Mesenchymal stem cell (in vitro differentiated cells and primary cell): ENCODE measurements around the gene MRPS34.

Experiments used
- DNase-seq: peaks from one replicate; pipeline ENCODE4 v3.0.0-alpha.2; 2013
- H2AFZ ChIP-seq: one replicate; pipeline ENCODE4 v1.6.1; 2013; ENCODE audit warnings: low read depth, mild to moderate bottlenecking, control low read depth, inconsistent platforms, low read length, moderate library complexity
- H2AK5ac ChIP-seq: 2 replicates; pipeline ENCODE4 v1.6.1; 2013; ENCODE audit warnings: low read length, moderate library complexity, mild to moderate bottlenecking, inconsistent platforms; ENCODE audit not compliant: severe bottlenecking
- H2BK120ac ChIP-seq: one replicate; pipeline ENCODE4 v1.6.1; 2013; ENCODE audit warnings: low read depth, mild to moderate bottlenecking, inconsistent platforms, low read length, moderate library complexity
- H2BK12ac ChIP-seq, 2 experiments: one replicate each; pipeline ENCODE4 v1.6.1; 2013; ENCODE audit warnings: inconsistent platforms in 2 of 2, low read length in 2 of 2, mild to moderate bottlenecking in 2 of 2, moderate library complexity in 2 of 2, control low read depth in 1 of 2
- H2BK15ac ChIP-seq: one replicate; pipeline ENCODE4 v1.6.1; 2013; ENCODE audit warnings: mild to moderate bottlenecking, low read depth, inconsistent platforms; ENCODE audit not compliant: poor library complexity, severe bottlenecking
- H2BK5ac ChIP-seq: 2 replicates; pipeline ENCODE4 v1.6.1; 2013; ENCODE audit warnings: low read depth, mild to moderate bottlenecking, low read length, control low read depth, inconsistent platforms; ENCODE audit not compliant: poor library complexity, severe bottlenecking
- H3K14ac ChIP-seq, 2 experiments: one replicate each; pipeline ENCODE4 v1.6.1; 2013; ENCODE audit warnings: inconsistent platforms in 2 of 2, low read length in 2 of 2, control low read depth in 1 of 2, mild to moderate bottlenecking in 1 of 2, moderate library complexity in 1 of 2
- H3K18ac ChIP-seq, 2 experiments: one replicate each; pipeline ENCODE4 v1.6.1; 2013; ENCODE audit warnings: inconsistent platforms in 2 of 2, low read length in 2 of 2, control low read depth in 1 of 2, low read depth in 1 of 2, mild to moderate bottlenecking in 1 of 2
- H3K23ac ChIP-seq, 2 experiments: one replicate each; pipeline ENCODE4 v1.6.1; 2013; ENCODE audit warnings: inconsistent platforms in 2 of 2, low read length in 2 of 2, mild to moderate bottlenecking in 2 of 2, moderate library complexity in 2 of 2, control low read depth in 1 of 2
- H3K27ac ChIP-seq: 2 replicates; pipeline ENCODE4 v1.5.1; 2013; ENCODE audit warnings: mild to moderate bottlenecking, moderate library complexity, low read length, control low read depth, inconsistent platforms; ENCODE audit not compliant: poor library complexity, severe bottlenecking
- H3K27me3 ChIP-seq, 2 experiments: 2 replicates each; pipeline versions ENCODE4 v1.6.1 to v1.7.0; 2013; ENCODE audit warnings: low read length in 2 of 2, mild to moderate bottlenecking in 2 of 2, moderate library complexity in 2 of 2, control low read depth in 1 of 2, inconsistent platforms in 1 of 2; ENCODE audit not compliant: control insufficient read depth in 1 of 2, insufficient read depth in 1 of 2
- H3K36me3 ChIP-seq, 2 experiments: 2 replicates each; pipeline versions ENCODE4 v1.6.1 to v1.7.0; 2013; ENCODE audit warnings: low read length in 2 of 2, control low read depth in 1 of 2, inconsistent platforms in 1 of 2, low read depth in 1 of 2, mild to moderate bottlenecking in 1 of 2; ENCODE audit not compliant: insufficient read depth in 2 of 2, control insufficient read depth in 1 of 2
- H3K4ac ChIP-seq, 2 experiments: one replicate each; pipeline ENCODE4 v1.6.1; 2013; ENCODE audit warnings: inconsistent platforms in 2 of 2, low read length in 2 of 2, mild to moderate bottlenecking in 2 of 2, moderate library complexity in 2 of 2, control low read depth in 1 of 2, low read depth in 1 of 2
- H3K4me1 ChIP-seq: 2 replicates; pipeline ENCODE4 v1.6.1; 2013; ENCODE audit warnings: low read depth, low read length, control low read depth; ENCODE audit not compliant: control insufficient read depth, insufficient read depth
- H3K4me2 ChIP-seq: 2 replicates; pipeline ENCODE4 v1.6.1; 2013; ENCODE audit warnings: low read length, mild to moderate bottlenecking, inconsistent platforms; ENCODE audit not compliant: poor library complexity, severe bottlenecking
- H3K4me3 ChIP-seq, 2 experiments: 2 replicates each; pipeline versions ENCODE4 v1.5.1 to v1.7.0; 2013; ENCODE audit warnings: low read length in 2 of 2, mild to moderate bottlenecking in 2 of 2, control low read depth in 1 of 2, low read depth in 1 of 2; ENCODE audit not compliant: insufficient read depth in 1 of 2
- H3K79me1 ChIP-seq: replicated peaks from 2 replicates; pipeline ENCODE4 v1.6.1; 2013; ENCODE audit warnings: mild to moderate bottlenecking, control low read depth, low read length, inconsistent platforms; ENCODE audit not compliant: poor library complexity, severe bottlenecking
- H3K9ac ChIP-seq: 2 replicates; pipeline ENCODE4 v1.7.0; 2013; ENCODE audit warnings: mild to moderate bottlenecking, low read length, moderate library complexity
- H3K9me3 ChIP-seq: 2 replicates; pipeline ENCODE4 v1.7.0; 2013; ENCODE audit warnings: mild to moderate bottlenecking, low read length; ENCODE audit not compliant: control insufficient read depth
- H4K8ac ChIP-seq: one replicate; pipeline ENCODE4 v1.6.1; 2013; ENCODE audit warnings: inconsistent platforms, mild to moderate bottlenecking, low read length, moderate library complexity
- H4K91ac ChIP-seq: one replicate; pipeline ENCODE4 v1.6.1; 2013; ENCODE audit warnings: mild to moderate bottlenecking, low read length, inconsistent platforms
- WGBS: methylation state at CpG from one replicate; pipeline ENCODE4 v1.1.7; 2013; ENCODE audit warnings: mixed read lengths; 5-methylcytosine and 5-hydroxymethylcytosine counted together

Gene MRPS34

GRCh38 chr16:1812732-1813163, 39.8 kb upstream of the MRPS34 start:
- Histone ChIP-seq H2AFZ (no peak overlapping the region), H4K8ac (no peak overlapping the region), H3K9me3 (no peaks in the 10 kb centered on the region), H3K18ac (no peak overlapping the region), H2BK12ac (no peak overlapping the region), H3K4me2 (no peak overlapping the region), H3K9ac (no peak overlapping the region), H3K23ac (no peak overlapping the region), H2AK5ac (no peak overlapping the region), H3K36me3 (peaks cover 45 to 55% of the 10 kb centered on the region in 2 experiments), H3K4me1 (peaks cover 7% of the 10 kb centered on the region), H3K4me3 (no peak overlapping the region), H2BK120ac (no peak overlapping the region), H2BK15ac (no peak overlapping the region), H4K91ac (peak overlapping the region; percentile 3), H3K14ac (no peak overlapping the region), H3K27ac (no peak overlapping the region), H3K79me1 (peaks cover 26% of the 10 kb centered on the region), H3K27me3 (no peaks in the 10 kb centered on the region), H3K4ac (no peak overlapping the region), H2BK5ac (no peak overlapping the region)
- DNase-seq = peak; percentile 77
- 53% methylated on average over 14 of the region's 17 CpGs for WGBS

GRCh38 chr16:1810536-1810935, 37.6 kb upstream of the MRPS34 start:
- Histone ChIP-seq H3K4ac (no peak overlapping the region), H3K4me3 (no peak overlapping the region), H2BK12ac (no peak overlapping the region), H3K27ac (no peak overlapping the region), H3K4me1 (peaks cover 7% of the 10 kb centered on the region), H3K4me2 (no peak overlapping the region), H3K23ac (no peak overlapping the region), H3K18ac (no peak overlapping the region), H3K27me3 (no peaks in the 10 kb centered on the region), H3K14ac (no peak overlapping the region), H2AFZ (no peak overlapping the region), H2BK15ac (no peak overlapping the region), H3K9me3 (no peaks in the 10 kb centered on the region), H3K36me3 (peaks cover 43 to 49% of the 10 kb centered on the region in 2 experiments), H3K79me1 (peaks cover 22% of the 10 kb centered on the region), H2BK120ac (no peak overlapping the region), H4K91ac (no peak overlapping the region), H2BK5ac (no peak overlapping the region), H2AK5ac (no peak overlapping the region), H3K9ac (no peak overlapping the region), H4K8ac (no peak overlapping the region)
- WGBS = 95% methylated on average over 16 of the region's 16 CpGs
- no peak for DNase-seq

- 97% methylated on average over 16 of the region's 16 CpGs for WGBS
- H3K9me3 ChIP-seq = no peaks in the 10 kb centered on the region
- H2BK15ac ChIP-seq = no peak overlapping the region
- no peak overlapping the region for H3K4ac ChIP-seq
- H4K8ac ChIP-seq = no peak overlapping the region
- H3K9ac ChIP-seq = no peak overlapping the region
- H3K27ac ChIP-seq = no peak overlapping the region
- H2BK5ac ChIP-seq = no peak overlapping the region
- H3K4me3 ChIP-seq = no peak overlapping the region
- H3K79me1 ChIP-seq = peaks cover 19% of the 10 kb centered on the region
- no peak overlapping the region for H3K23ac ChIP-seq
- H2AFZ ChIP-seq = no peak overlapping the region
- H3K4me1 ChIP-seq = peaks cover 7% of the 10 kb centered on the region
- H3K36me3 ChIP-seq = peaks cover 42 to 46% of the 10 kb centered on the region in 2 experiments
- no peak overlapping the region for H2AK5ac ChIP-seq
- peak overlapping the region; percentile 10 for H4K91ac ChIP-seq
- no peak overlapping the region for H2BK12ac ChIP-seq
- no peak overlapping the region for H2BK120ac ChIP-seq
- DNase-seq = no peak
- no peak overlapping the region for H3K4me2 ChIP-seq
- no peak overlapping the region for H3K18ac ChIP-seq
- H3K27me3 ChIP-seq = no peaks in the 10 kb centered on the region
- no peak overlapping the region for H3K14ac ChIP-seq
Measured at GRCh38 chr16:1810106-1810505, 37.2 kb upstream of the MRPS34 start.

GRCh38 chr16:1809281-1809801, 36.4 kb upstream of the MRPS34 start:
- H2BK5ac ChIP-seq = no peak overlapping the region
- H3K79me1 ChIP-seq = peaks cover 18% of the 10 kb centered on the region

More at GRCh38 chr16:1809281-1809801, 36.4 kb upstream of the MRPS34 start:
- no peak overlapping the region for H3K4me2 ChIP-seq
- no peak for DNase-seq
- H3K9ac ChIP-seq = no peak overlapping the region
- H2BK120ac ChIP-seq = no peak overlapping the region
- no peak overlapping the region for H2BK15ac ChIP-seq
- H4K8ac ChIP-seq = no peak overlapping the region
- H3K23ac ChIP-seq = no peak overlapping the region
- H3K18ac ChIP-seq = no peak overlapping the region
- peak overlapping the region in 1 of 2 experiments; percentile 38 for H3K4me3 ChIP-seq
- no peaks in the 10 kb centered on the region for H3K27me3 ChIP-seq
- no peak overlapping the region for H3K14ac ChIP-seq
- no peak overlapping the region for H3K27ac ChIP-seq
- H3K4me1 ChIP-seq = peaks cover 7% of the 10 kb centered on the region
- no peak overlapping the region for H2AFZ ChIP-seq
- no peak overlapping the region for H2BK12ac ChIP-seq
- no peak overlapping the region for H4K91ac ChIP-seq
- H2AK5ac ChIP-seq = no peak overlapping the region
- H3K9me3 ChIP-seq = no peaks in the 10 kb centered on the region
- WGBS = 88% methylated on average over 28 of the region's 28 CpGs
- peaks cover 40 to 54% of the 10 kb centered on the region in 2 experiments for H3K36me3 ChIP-seq
- no peak overlapping the region for H3K4ac ChIP-seq
